ENCODE results near the gene STIMATE. TPM values are rescaled to one million over a fixed set of nuclear protein-coding genes. Genes with fewer than 3 reads are reported as not detected.

STIMATE gene
- total and polyA plus RNA-seq, 2 experiments from 2014 or later, result 11.2 to 23.6 TPM

DNA sequence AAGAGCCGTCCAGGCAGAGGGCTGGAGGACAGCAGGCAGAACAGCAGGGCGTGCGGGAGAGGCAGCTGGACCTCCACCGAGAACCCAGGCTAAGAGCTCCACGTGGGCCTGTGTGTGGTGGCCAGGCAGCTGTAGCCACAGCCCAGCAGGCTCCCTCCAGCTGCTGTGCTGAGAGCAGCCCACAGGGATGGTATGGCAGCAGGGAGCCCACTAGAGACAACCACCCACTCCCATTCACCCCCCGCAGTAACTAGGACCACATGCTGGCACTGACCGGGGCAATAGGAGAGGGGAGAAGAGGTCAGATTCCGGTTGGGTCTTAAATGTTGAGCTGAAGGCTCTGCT is 37.0 kb downstream of the STIMATE start:
- Histone ChIP-seq H4K20me1 (replicated peaks; ENCODE audit: insufficient read depth) (peaks cover 3% of the 10 kb centered on the region; the same call in 1 of the 2 replicates), H3K9me2 (ENCODE audit: insufficient read depth) (no peaks in the 10 kb centered on the region), H3K4me2 (no peak overlapping the region), H3K36me3 (ENCODE audit: insufficient read depth) (no peaks in the 10 kb centered on the region), H3K27ac (ENCODE audit: low read depth) (no peak overlapping the region), H3K4me3 (no peak overlapping the region), H3K79me2 (replicated peaks; ENCODE audit: insufficient read depth) (no peaks in the 10 kb centered on the region), H3K27me3 (ENCODE audit: insufficient read depth) (no peaks in the 10 kb centered on the region), H3K4me1 (ENCODE audit: insufficient read depth) (no peaks in the 10 kb centered on the region), H3F3A (replicated peaks; ENCODE audit: low read depth) (no peaks in the 10 kb centered on the region), H2AFZ (no peak overlapping the region)
- Mint-ChIP-seq H3K27ac (no peak overlapping the region; the same call in 1 of the 2 replicates), H3K9me3 (peaks cover 10% of the 10 kb centered on the region), H3K4me1 (no peaks in the 10 kb centered on the region; the same call in 2 of the 3 replicates), H3K27me3 (ENCODE audit: insufficient read depth, low read depth, poor library complexity) (no peaks in the 10 kb centered on the region), H3K4me3 (no peak overlapping the region), H3K36me3 (ENCODE audit: low read depth) (peaks cover 21% of the 10 kb centered on the region)
- no peak for TF ChIP-seq ZNF331 (CRISPR knock-in tag; IDR thresholded peaks at IDR 0.05; ENCODE audit: low read depth)
- TF ChIP-seq CREB1 (CRISPR knock-in tag; IDR thresholded peaks at IDR 0.05; ENCODE audit: low read depth), result no peak
- no peak for TF ChIP-seq JUNB (IDR thresholded peaks at IDR 0.05; ENCODE audit: unreplicated experiment)
- no peak for TF ChIP-seq NANOG (IDR thresholded peaks at IDR 0.05; ENCODE audit: borderline replicate concordance)
- TF ChIP-seq, protein P1, sequence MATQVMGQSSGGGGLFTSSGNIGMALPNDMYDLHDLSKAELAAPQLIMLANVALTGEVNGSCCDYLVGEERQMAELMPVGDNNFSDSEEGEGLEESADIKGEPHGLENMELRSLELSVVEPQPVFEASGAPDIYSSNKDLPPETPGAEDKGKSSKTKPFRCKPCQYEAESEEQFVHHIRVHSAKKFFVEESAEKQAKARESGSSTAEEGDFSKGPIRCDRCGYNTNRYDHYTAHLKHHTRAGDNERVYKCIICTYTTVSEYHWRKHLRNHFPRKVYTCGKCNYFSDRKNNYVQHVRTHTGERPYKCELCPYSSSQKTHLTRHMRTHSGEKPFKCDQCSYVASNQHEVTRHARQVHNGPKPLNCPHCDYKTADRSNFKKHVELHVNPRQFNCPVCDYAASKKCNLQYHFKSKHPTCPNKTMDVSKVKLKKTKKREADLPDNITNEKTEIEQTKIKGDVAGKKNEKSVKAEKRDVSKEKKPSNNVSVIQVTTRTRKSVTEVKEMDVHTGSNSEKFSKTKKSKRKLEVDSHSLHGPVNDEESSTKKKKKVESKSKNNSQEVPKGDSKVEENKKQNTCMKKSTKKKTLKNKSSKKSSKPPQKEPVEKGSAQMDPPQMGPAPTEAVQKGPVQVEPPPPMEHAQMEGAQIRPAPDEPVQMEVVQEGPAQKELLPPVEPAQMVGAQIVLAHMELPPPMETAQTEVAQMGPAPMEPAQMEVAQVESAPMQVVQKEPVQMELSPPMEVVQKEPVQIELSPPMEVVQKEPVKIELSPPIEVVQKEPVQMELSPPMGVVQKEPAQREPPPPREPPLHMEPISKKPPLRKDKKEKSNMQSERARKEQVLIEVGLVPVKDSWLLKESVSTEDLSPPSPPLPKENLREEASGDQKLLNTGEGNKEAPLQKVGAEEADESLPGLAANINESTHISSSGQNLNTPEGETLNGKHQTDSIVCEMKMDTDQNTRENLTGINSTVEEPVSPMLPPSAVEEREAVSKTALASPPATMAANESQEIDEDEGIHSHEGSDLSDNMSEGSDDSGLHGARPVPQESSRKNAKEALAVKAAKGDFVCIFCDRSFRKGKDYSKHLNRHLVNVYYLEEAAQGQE (IDR thresholded peaks at IDR 0.05; ENCODE audit: unreplicated experiment), result no peak
- no peak for TF ChIP-seq POLR2AphosphoS5 (IDR thresholded peaks at IDR 0.05; ENCODE audit: low read depth)
- no peak for TF ChIP-seq STAT1 (IDR thresholded peaks at IDR 0.05; ENCODE audit: unreplicated experiment)
- TF ChIP-seq, protein P2, sequence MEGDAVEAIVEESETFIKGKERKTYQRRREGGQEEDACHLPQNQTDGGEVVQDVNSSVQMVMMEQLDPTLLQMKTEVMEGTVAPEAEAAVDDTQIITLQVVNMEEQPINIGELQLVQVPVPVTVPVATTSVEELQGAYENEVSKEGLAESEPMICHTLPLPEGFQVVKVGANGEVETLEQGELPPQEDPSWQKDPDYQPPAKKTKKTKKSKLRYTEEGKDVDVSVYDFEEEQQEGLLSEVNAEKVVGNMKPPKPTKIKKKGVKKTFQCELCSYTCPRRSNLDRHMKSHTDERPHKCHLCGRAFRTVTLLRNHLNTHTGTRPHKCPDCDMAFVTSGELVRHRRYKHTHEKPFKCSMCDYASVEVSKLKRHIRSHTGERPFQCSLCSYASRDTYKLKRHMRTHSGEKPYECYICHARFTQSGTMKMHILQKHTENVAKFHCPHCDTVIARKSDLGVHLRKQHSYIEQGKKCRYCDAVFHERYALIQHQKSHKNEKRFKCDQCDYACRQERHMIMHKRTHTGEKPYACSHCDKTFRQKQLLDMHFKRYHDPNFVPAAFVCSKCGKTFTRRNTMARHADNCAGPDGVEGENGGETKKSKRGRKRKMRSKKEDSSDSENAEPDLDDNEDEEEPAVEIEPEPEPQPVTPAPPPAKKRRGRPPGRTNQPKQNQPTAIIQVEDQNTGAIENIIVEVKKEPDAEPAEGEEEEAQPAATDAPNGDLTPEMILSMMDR (conservative IDR thresholded peaks at IDR 0.05; ENCODE audit: low read depth in 2 of 2), result no peak
- TF ChIP-seq, protein P3, sequence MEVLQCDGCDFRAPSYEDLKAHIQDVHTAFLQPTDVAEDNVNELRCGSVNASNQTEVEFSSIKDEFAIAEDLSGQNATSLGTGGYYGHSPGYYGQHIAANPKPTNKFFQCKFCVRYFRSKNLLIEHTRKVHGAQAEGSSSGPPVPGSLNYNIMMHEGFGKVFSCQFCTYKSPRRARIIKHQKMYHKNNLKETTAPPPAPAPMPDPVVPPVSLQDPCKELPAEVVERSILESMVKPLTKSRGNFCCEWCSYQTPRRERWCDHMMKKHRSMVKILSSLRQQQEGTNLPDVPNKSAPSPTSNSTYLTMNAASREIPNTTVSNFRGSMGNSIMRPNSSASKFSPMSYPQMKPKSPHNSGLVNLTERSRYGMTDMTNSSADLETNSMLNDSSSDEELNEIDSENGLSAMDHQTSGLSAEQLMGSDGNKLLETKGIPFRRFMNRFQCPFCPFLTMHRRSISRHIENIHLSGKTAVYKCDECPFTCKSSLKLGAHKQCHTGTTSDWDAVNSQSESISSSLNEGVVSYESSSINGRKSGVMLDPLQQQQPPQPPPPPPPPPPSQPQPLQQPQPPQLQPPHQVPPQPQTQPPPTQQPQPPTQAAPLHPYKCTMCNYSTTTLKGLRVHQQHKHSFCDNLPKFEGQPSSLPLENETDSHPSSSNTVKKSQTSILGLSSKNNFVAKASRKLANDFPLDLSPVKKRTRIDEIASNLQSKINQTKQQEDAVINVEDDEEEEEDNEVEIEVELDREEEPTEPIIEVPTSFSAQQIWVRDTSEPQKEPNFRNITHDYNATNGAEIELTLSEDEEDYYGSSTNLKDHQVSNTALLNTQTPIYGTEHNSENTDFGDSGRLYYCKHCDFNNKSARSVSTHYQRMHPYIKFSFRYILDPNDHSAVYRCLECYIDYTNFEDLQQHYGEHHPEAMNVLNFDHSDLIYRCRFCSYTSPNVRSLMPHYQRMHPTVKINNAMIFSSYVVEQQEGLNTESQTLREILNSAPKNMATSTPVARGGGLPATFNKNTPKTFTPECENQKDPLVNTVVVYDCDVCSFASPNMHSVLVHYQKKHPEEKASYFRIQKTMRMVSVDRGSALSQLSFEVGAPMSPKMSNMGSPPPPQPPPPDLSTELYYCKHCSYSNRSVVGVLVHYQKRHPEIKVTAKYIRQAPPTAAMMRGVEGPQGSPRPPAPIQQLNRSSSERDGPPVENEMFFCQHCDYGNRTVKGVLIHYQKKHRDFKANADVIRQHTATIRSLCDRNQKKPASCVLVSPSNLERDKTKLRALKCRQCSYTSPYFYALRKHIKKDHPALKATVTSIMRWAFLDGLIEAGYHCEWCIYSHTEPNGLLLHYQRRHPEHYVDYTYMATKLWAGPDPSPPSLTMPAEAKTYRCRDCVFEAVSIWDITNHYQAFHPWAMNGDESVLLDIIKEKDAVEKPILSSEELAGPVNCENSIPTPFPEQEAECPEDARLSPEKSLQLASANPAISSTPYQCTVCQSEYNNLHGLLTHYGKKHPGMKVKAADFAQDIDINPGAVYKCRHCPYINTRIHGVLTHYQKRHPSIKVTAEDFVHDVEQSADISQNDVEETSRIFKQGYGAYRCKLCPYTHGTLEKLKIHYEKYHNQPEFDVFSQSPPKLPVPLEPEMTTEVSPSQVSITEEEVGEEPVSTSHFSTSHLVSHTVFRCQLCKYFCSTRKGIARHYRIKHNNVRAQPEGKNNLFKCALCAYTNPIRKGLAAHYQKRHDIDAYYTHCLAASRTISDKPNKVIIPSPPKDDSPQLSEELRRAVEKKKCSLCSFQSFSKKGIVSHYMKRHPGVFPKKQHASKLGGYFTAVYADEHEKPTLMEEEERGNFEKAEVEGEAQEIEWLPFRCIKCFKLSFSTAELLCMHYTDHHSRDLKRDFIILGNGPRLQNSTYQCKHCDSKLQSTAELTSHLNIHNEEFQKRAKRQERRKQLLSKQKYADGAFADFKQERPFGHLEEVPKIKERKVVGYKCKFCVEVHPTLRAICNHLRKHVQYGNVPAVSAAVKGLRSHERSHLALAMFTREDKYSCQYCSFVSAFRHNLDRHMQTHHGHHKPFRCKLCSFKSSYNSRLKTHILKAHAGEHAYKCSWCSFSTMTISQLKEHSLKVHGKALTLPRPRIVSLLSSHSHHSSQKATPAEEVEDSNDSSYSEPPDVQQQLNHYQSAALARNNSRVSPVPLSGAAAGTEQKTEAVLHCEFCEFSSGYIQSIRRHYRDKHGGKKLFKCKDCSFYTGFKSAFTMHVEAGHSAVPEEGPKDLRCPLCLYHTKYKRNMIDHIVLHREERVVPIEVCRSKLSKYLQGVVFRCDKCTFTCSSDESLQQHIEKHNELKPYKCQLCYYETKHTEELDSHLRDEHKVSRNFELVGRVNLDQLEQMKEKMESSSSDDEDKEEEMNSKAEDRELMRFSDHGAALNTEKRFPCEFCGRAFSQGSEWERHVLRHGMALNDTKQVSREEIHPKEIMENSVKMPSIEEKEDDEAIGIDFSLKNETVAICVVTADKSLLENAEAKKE (CRISPR knock-in tag; IDR thresholded peaks at IDR 0.05), result no peak
- no peak for TF ChIP-seq EZH2 (IDR thresholded peaks at IDR 0.05; ENCODE audit: low read depth, unreplicated experiment)
- TF ChIP-seq, protein P4, sequence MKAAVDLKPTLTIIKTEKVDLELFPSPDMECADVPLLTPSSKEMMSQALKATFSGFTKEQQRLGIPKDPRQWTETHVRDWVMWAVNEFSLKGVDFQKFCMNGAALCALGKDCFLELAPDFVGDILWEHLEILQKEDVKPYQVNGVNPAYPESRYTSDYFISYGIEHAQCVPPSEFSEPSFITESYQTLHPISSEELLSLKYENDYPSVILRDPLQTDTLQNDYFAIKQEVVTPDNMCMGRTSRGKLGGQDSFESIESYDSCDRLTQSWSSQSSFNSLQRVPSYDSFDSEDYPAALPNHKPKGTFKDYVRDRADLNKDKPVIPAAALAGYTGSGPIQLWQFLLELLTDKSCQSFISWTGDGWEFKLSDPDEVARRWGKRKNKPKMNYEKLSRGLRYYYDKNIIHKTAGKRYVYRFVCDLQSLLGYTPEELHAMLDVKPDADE (IDR thresholded peaks at IDR 0.05), result no peak
- TF ChIP-seq EZH2phosphoT487 (IDR thresholded peaks at IDR 0.05; ENCODE audit: unreplicated experiment), result no peak
- no peak for TF ChIP-seq ZNF114 (CRISPR knock-in tag; IDR thresholded peaks at IDR 0.05)
- no peak for ATAC-seq
- no peak for DNase-seq (ENCODE audit: low spot score)

Measured in GM23338 (cell line).